Measurements from ENCODE around the gene ISL2.

ISL2 gene

DNA sequence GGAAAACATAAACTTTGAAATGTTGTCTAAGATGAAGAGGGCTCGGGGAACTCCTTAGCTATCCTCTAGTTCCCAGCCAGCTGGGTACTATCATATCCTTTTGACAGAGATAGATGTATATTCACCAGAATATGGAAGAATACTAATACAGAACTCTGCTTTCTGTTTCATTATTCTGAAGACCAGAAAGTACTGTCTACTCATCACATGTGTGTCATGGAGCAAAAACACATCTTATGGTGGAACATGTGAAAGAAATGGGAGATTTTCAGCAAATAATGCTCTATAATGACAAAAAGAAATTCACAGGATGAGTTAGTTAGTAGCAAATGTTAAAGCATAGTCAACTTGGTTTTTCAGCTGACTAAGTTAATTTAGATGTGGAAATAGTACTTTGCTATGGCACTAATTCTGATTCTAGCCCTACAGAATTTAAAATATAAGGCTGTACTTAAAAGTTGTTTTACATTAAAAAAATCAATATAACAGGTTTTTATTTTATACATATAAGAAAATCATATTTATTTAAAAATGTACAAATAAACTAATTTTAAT is 16.5 kb downstream of the ISL2 start:
- TF ChIP-seq, protein P1, sequence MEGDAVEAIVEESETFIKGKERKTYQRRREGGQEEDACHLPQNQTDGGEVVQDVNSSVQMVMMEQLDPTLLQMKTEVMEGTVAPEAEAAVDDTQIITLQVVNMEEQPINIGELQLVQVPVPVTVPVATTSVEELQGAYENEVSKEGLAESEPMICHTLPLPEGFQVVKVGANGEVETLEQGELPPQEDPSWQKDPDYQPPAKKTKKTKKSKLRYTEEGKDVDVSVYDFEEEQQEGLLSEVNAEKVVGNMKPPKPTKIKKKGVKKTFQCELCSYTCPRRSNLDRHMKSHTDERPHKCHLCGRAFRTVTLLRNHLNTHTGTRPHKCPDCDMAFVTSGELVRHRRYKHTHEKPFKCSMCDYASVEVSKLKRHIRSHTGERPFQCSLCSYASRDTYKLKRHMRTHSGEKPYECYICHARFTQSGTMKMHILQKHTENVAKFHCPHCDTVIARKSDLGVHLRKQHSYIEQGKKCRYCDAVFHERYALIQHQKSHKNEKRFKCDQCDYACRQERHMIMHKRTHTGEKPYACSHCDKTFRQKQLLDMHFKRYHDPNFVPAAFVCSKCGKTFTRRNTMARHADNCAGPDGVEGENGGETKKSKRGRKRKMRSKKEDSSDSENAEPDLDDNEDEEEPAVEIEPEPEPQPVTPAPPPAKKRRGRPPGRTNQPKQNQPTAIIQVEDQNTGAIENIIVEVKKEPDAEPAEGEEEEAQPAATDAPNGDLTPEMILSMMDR (IDR thresholded peaks at IDR 0.05; ENCODE audit: control extremely low read depth, extremely low read depth, low read depth, missing control alignments), result no peak
- CTCF ChIA-PET, result no interaction called here
- DNase-seq (ENCODE audit: extremely low spot score), result no peak
- POLR2A ChIA-PET, result no interaction called here

DNA sequence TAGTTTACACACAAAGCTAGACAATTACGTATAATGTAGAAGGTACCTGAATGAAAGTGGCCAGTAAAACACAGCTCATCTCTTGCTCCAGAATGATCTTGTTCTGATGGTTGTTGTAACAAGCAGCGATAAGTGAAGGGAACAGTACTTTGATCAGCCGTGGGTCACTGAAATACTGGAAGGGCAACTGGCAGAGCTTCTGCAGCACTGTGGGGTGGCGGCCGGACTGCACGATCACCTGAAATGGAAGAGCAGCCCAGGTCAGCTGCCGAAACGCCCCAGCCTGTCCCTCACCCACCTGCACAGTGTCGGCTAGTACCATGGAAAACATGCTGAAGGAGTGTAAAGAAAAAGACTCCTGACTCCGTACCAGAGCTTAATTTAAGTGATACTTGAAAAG is 17.3 kb downstream of the ISL2 start:
- TF ChIP-seq, protein P1 (IDR thresholded peaks at IDR 0.05; ENCODE audit: control extremely low read depth, extremely low read depth, low read depth, missing control alignments), result no peak
- POLR2A ChIA-PET, result no interaction called here
- CTCF ChIA-PET, result interaction anchor here (0.7 kb wide), 1 partner anchor 9 kb away, joined by 3 read pairs; no protein-coding TSS in a partner anchor
- DNase-seq (ENCODE audit: extremely low spot score), result no peak

DNA sequence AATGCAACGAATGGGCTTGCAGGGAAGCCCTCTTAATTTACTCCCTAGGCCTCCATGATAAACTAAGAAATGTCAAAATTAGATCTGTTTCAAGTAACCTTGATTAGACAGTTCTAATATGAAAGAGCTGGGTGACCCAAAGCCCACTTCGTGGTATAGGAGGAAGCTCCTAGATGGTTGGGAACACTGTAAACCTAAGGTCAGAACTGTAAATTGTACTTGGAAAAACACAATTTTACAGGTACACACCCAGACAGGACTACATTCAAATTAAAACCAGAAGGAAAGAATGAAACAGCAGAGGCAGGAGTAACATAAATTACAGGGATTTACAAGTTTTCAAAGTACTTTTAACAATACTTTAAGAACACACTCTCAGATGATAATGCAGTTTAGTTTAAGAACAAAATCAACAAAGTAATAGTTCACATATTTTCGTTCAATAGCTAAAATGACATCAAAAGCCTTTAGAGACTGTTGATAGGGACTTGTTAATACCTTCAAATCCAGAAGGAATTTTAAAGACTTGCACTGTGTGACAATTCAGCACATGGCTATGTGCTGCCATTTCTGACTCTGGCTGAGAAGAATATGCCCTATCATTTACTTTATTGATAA is 18.4 kb downstream of the ISL2 start:
- DNase-seq (ENCODE audit: extremely low spot score), result no peak
- ChIA-PET CTCF (interaction anchor here (0.9 to 1.0 kb wide), 2 partner anchors 47 to 169 kb away, joined by 3 read pairs; no protein-coding TSS in a partner anchor), POLR2A (no interaction called here)
- TF ChIP-seq, protein P1 (IDR thresholded peaks at IDR 0.05; ENCODE audit: control extremely low read depth, extremely low read depth, low read depth, missing control alignments), result no peak

DNA sequence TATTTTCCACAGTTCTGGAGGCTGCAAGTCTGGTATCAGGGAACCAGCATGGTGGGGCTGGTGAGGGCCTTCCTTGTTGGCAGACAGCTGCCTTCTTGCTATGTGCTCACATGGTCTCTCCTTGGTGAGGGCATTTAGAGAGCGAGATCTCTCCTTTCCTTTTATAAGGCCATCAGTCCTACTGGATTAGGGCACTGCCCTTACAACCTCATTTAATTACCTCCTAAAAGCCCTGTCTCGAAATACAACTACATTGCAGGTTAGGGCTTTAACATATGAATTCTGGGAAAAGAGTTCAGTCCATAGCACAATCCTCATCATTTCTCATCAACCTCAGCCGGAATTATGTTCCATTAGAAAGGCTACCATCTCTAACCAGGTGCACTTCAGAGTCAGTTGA is 21.9 kb downstream of the ISL2 start:
- DNase-seq (ENCODE audit: extremely low spot score), result no peak
- CTCF ChIA-PET, result no interaction called here
- TF ChIP-seq, protein P1 (IDR thresholded peaks at IDR 0.05; ENCODE audit: control extremely low read depth, extremely low read depth, low read depth, missing control alignments), result no peak
- POLR2A ChIA-PET, result no interaction called here

DNA sequence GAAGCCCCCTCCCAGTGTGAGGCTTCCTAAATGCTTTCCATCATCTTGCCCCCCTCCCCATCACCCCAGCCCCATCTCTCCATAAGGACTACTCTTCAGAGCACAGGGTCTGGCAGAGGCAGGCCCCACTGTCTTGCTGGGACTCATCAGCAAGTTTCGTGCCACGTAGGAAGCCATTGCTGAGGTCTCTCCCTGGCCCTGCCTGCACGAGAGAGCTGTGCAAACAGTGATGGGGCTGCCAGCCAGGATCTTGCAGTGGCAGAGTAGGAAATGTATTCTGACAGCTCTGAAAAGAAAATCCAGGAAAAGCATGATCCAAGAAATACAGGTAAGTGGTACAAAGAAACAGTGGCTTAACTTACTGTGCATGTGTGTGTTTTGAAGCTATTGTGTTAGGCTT is 22.6 kb downstream of the ISL2 start:
- DNase-seq (ENCODE audit: extremely low spot score), result no peak
- POLR2A ChIA-PET, result interaction anchor here (0.5 kb wide), 1 partner anchor 23 kb away, joined by 3 read pairs; the partner anchor contains the start of gene ISL2
- TF ChIP-seq, protein P1 (IDR thresholded peaks at IDR 0.05; ENCODE audit: control extremely low read depth, extremely low read depth, low read depth, missing control alignments), result no peak
- CTCF ChIA-PET, result no interaction called here

DNA sequence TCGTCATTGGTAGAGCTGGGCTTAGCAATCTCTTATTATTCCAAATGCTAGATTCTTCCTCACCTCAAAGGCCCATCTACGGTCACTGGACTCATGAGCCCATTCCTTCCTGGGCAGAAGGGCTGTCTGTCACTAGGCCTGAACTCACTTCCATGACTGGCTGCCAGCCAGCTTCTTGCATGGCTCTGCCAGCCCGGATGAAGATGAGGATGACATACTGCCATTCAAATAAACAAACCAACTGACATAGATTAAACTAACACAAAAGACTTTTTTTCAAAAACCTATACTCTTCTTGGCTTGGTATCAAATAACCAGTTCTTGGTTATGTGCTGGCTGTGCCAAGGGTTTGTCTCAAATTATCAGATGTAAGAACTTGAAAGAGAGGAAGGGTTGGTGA is 23.8 kb downstream of the ISL2 start:
- TF ChIP-seq, protein P1 (IDR thresholded peaks at IDR 0.05; ENCODE audit: control extremely low read depth, extremely low read depth, low read depth, missing control alignments), result no peak
- CTCF ChIA-PET, result no interaction called here
- no peak for DNase-seq (ENCODE audit: extremely low spot score)
- POLR2A ChIA-PET, result no interaction called here
